ENCODE data around the gene AHCYL1. TPM values are rescaled to one million over a fixed set of nuclear protein-coding genes. Genes with fewer than 3 reads are reported as not detected.

AHCYL1 gene
- total RNA-seq, 3 donors from 2014 or later (not counting 1 experiment from before 2014, with no cell fraction given): 23.3 to 30.0 (median 29.1) TPM

DNA sequence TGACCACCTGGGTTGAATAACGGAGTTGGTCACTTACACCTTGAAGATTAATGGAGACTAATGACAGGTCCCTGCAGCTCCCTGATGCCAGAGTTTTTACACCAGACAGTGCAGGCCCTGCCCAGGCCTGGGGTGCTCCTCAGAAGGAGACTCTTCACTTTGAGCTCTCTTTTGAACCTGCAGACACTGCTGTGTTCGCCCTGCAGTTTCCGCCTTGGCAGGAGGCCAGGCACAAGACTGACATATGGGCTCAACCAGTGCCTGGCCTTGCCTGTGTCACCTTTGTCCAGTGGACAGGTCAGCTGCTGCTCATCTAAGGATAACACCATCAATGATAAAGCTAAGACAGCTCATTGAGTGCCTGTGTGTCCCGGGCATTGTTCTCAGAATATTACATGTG lies 55.1 kb downstream of the AHCYL1 start:
- Mint-ChIP-seq H3K4me1 (peaks cover 10 to 12% of the 10 kb centered on the region in 2 donors), H3K36me3 (no peaks in the 10 kb centered on the region)
- no peak for ATAC-seq

DNA sequence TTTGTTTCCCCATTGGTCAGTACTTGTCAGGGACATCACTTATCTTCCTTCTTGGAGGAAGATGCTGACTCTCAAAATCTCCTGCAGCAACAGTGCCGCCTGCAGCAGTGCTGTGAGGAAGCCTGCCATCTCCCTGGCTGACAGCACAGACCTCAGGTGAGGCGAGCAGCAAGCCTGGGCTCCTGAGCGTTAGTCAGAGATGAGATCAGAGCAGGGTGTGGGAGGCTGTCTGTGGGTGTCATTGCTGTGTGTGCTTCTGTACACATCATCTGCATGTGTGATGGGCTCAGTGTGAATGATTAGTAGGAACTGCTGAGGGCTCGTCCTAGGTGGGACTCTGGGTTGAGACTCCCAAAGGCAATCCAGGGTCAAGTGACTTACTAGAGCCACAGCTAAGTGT lies 56.0 kb downstream of the AHCYL1 start:
- Histone ChIP-seq H3K27ac (ENCODE audit: low read length) (no peak overlapping the region), H3K9me3 (ENCODE audit: control insufficient read depth, insufficient read depth, low read length) (no peaks in the 10 kb centered on the region), H3K27me3 (ENCODE audit: control insufficient read depth, insufficient read depth, low read length) (no peaks in the 10 kb centered on the region), H3K36me3 (ENCODE audit: control insufficient read depth, insufficient read depth, low read length) (peaks cover 74% of the 10 kb centered on the region), H3K4me1 (ENCODE audit: control insufficient read depth, insufficient read depth, low read length) (peaks cover under 1% of the 10 kb centered on the region), H3K4me3 (ENCODE audit: low read length) (no peak overlapping the region)
- no peak for DNase-seq
- TF ChIP-seq, protein P1, sequence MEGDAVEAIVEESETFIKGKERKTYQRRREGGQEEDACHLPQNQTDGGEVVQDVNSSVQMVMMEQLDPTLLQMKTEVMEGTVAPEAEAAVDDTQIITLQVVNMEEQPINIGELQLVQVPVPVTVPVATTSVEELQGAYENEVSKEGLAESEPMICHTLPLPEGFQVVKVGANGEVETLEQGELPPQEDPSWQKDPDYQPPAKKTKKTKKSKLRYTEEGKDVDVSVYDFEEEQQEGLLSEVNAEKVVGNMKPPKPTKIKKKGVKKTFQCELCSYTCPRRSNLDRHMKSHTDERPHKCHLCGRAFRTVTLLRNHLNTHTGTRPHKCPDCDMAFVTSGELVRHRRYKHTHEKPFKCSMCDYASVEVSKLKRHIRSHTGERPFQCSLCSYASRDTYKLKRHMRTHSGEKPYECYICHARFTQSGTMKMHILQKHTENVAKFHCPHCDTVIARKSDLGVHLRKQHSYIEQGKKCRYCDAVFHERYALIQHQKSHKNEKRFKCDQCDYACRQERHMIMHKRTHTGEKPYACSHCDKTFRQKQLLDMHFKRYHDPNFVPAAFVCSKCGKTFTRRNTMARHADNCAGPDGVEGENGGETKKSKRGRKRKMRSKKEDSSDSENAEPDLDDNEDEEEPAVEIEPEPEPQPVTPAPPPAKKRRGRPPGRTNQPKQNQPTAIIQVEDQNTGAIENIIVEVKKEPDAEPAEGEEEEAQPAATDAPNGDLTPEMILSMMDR (IDR thresholded peaks at IDR 0.05): no peak
- WGBS (ENCODE audit: insufficient coverage): 87% methylated on average over 4 of the region's 4 CpGs
- intact Hi-C loops (cut with micrococcal nuclease): no loop called here
- Mint-ChIP-seq H3K27ac (no peak overlapping the region), H3K4me3 (no peak overlapping the region), H3K9me3 (no peaks in the 10 kb centered on the region), H3K4me1 (peaks cover 3 to 5% of the 10 kb centered on the region in 2 donors), H3K27me3 (ENCODE audit: low read depth in 2 of 2) (no peaks in the 10 kb centered on the region), H3K36me3 (no peaks in the 10 kb centered on the region)
- ATAC-seq: no peak

More for the DNA sequence above, 55.1 kb downstream of the AHCYL1 start:
- no peaks in the 10 kb centered on the region for H3K9me3 Mint-ChIP-seq
- Histone ChIP-seq H3K27me3 (ENCODE audit: control insufficient read depth, insufficient read depth, low read length) (no peaks in the 10 kb centered on the region), H3K9me3 (ENCODE audit: control insufficient read depth, insufficient read depth, low read length) (no peaks in the 10 kb centered on the region), H3K4me1 (ENCODE audit: control insufficient read depth, insufficient read depth, low read length) (peaks cover 7% of the 10 kb centered on the region), H3K36me3 (ENCODE audit: control insufficient read depth, insufficient read depth, low read length) (peaks cover 65% of the 10 kb centered on the region), H3K27ac (ENCODE audit: low read length) (no peak overlapping the region), H3K4me3 (ENCODE audit: low read length) (no peak overlapping the region)
- H3K27ac Mint-ChIP-seq: no peak overlapping the region
- no peaks in the 10 kb centered on the region for H3K27me3 Mint-ChIP-seq (ENCODE audit: low read depth in 2 of 2)
- TF ChIP-seq, protein P1 (IDR thresholded peaks at IDR 0.05): no peak
- H3K4me3 Mint-ChIP-seq: no peak overlapping the region
- intact Hi-C loops (cut with micrococcal nuclease): no loop called here
- 93% methylated on average over 4 of the region's 4 CpGs for WGBS (ENCODE audit: insufficient coverage)
- DNase-seq: no peak

GRCh38 chr1:110043016-110043415 lies 58.5 kb downstream of the AHCYL1 start:
- Mint-ChIP-seq H3K36me3 (peaks cover 2% of the 10 kb centered on the region), H3K27ac (no peak overlapping the region), H3K4me3 (no peak overlapping the region), H3K9me3 (no peaks in the 10 kb centered on the region), H3K27me3 (ENCODE audit: low read depth in 2 of 2) (no peaks in the 10 kb centered on the region), H3K4me1 (no peaks in the 10 kb centered on the region)
- H3K4me1 ChIP-seq (ENCODE audit: control insufficient read depth, insufficient read depth, low read length): no peaks in the 10 kb centered on the region
- H3K36me3 ChIP-seq (ENCODE audit: control insufficient read depth, insufficient read depth, low read length): peaks cover 92% of the 10 kb centered on the region
- H3K9me3 ChIP-seq (ENCODE audit: control insufficient read depth, insufficient read depth, low read length): no peaks in the 10 kb centered on the region
- intact Hi-C loops (cut with micrococcal nuclease): no loop called here
- no peak for ATAC-seq
- H3K27ac ChIP-seq (ENCODE audit: low read length): no peak overlapping the region
- TF ChIP-seq, protein P1 (IDR thresholded peaks at IDR 0.05): no peak
- WGBS (ENCODE audit: insufficient coverage): 97% methylated on average over 10 of the region's 10 CpGs
- no peak for DNase-seq
- no peak overlapping the region for H3K4me3 ChIP-seq (ENCODE audit: low read length)
- H3K27me3 ChIP-seq (ENCODE audit: control insufficient read depth, insufficient read depth, low read length): no peaks in the 10 kb centered on the region

- TF ChIP-seq, protein P1 (IDR thresholded peaks at IDR 0.05): no peak
- WGBS (ENCODE audit: insufficient coverage): 96% methylated on average over 3 of the region's 3 CpGs
- Histone ChIP-seq H3K27ac (ENCODE audit: low read length) (no peak overlapping the region), H3K9me3 (ENCODE audit: control insufficient read depth, insufficient read depth, low read length) (no peaks in the 10 kb centered on the region), H3K4me1 (ENCODE audit: control insufficient read depth, insufficient read depth, low read length) (no peaks in the 10 kb centered on the region), H3K36me3 (ENCODE audit: control insufficient read depth, insufficient read depth, low read length) (peaks cover 89% of the 10 kb centered on the region), H3K27me3 (ENCODE audit: control insufficient read depth, insufficient read depth, low read length) (no peaks in the 10 kb centered on the region), H3K4me3 (ENCODE audit: low read length) (no peak overlapping the region)
- H3K4me1 Mint-ChIP-seq: peaks cover 0 to 6% of the 10 kb centered on the region in 2 donors
- H3K36me3 Mint-ChIP-seq: peaks cover 11% of the 10 kb centered on the region
- H3K27me3 Mint-ChIP-seq (ENCODE audit: low read depth in 2 of 2): no peaks in the 10 kb centered on the region
- no peak for DNase-seq
- no peaks in the 10 kb centered on the region for H3K9me3 Mint-ChIP-seq
- no peak overlapping the region for H3K4me3 Mint-ChIP-seq
- ATAC-seq: no peak
- intact Hi-C loops (cut with micrococcal nuclease): no loop called here
- no peak overlapping the region for H3K27ac Mint-ChIP-seq
Observed at GRCh38 chr1:110047463-110047862, 62.9 kb downstream of the AHCYL1 start.
